HFFc6 (cell line): ENCODE data around the gene CTBS. TPM values are rescaled to one million over a fixed set of nuclear protein-coding genes. Genes with fewer than 3 reads are reported as not detected.
A peak's percentile ranks its signal among the peaks of the same experiment; 100 is the strongest.

Experiments
- DNase-seq: peaks from one replicate; pipeline ENCODE4 v3.0.0-alpha.2; 2018
- H3K27ac Mint-ChIP-seq: 2 replicates; pipeline ENCODE4 v1.8.0; 2020; ENCODE audit warnings: mild to moderate bottlenecking, mixed read lengths
- H3K27me3 Mint-ChIP-seq: 2 replicates; pipeline ENCODE4 v1.8.0; 2021; ENCODE audit warnings: mild to moderate bottlenecking, moderate library complexity, mixed read lengths; ENCODE audit not compliant: insufficient read depth
- H3K36me3 Mint-ChIP-seq: 2 replicates; pipeline ENCODE4 v1.8.0; 2021; ENCODE audit warnings: low read depth, mixed read lengths
- H3K4me1 Mint-ChIP-seq: 2 replicates; pipeline ENCODE4 v1.8.0; 2020; ENCODE audit warnings: low read depth, mixed read lengths
- H3K4me3 Mint-ChIP-seq: 2 replicates; pipeline ENCODE4 v1.8.0; 2020; ENCODE audit warnings: mild to moderate bottlenecking, moderate library complexity, mixed read lengths
- H3K9me3 Mint-ChIP-seq: 2 replicates; pipeline ENCODE4 v1.8.0; 2020; ENCODE audit warnings: mild to moderate bottlenecking, mixed read lengths
- CTCF ChIP-seq: fragments of 200-600 bp; sonication (generic); IDR thresholded peaks from 2 replicates; pipeline ENCODE4 v1.5.0; 2021; ENCODE audit warnings: antibody characterized with exemption, mild to moderate bottlenecking
- total RNA-seq, 6 experiments: library from RNA; stranded (reverse); fragmentation: NEBNext Ultra II Directional; extraction: Animal tissue kit (Norgen Biotek cat#: 25700); gene quantifications; 2 replicates in 1 of 6; 3 replicates in 5 of 6; pipeline ENCODE4 v1.2.3, GENCODE V29; 2021

The CTBS gene
- total RNA-seq, 6 experiments from 2014 or later, result 15.4 to 21.2 (median 17.8) TPM

- H3K36me3 Mint-ChIP-seq, result no peaks in the 10 kb centered on the region; the same call in 1 of the 2 replicates
- no peak overlapping the region; the same call in 1 of the 2 replicates for H3K4me3 Mint-ChIP-seq
- H3K27ac Mint-ChIP-seq, result peak overlapping the region; percentile 99
- H3K27me3 Mint-ChIP-seq, result no peaks in the 10 kb centered on the region
- TF ChIP-seq CTCF, result no peak
- no peaks in the 10 kb centered on the region; the same call in 1 of the 2 replicates for H3K9me3 Mint-ChIP-seq
- peaks cover 50% of the 10 kb centered on the region for H3K4me1 Mint-ChIP-seq
- DNase-seq, result no peak
Measured at GRCh38 chr1:84605157-84605556, 30.9 kb upstream of the CTBS start.

DNA sequence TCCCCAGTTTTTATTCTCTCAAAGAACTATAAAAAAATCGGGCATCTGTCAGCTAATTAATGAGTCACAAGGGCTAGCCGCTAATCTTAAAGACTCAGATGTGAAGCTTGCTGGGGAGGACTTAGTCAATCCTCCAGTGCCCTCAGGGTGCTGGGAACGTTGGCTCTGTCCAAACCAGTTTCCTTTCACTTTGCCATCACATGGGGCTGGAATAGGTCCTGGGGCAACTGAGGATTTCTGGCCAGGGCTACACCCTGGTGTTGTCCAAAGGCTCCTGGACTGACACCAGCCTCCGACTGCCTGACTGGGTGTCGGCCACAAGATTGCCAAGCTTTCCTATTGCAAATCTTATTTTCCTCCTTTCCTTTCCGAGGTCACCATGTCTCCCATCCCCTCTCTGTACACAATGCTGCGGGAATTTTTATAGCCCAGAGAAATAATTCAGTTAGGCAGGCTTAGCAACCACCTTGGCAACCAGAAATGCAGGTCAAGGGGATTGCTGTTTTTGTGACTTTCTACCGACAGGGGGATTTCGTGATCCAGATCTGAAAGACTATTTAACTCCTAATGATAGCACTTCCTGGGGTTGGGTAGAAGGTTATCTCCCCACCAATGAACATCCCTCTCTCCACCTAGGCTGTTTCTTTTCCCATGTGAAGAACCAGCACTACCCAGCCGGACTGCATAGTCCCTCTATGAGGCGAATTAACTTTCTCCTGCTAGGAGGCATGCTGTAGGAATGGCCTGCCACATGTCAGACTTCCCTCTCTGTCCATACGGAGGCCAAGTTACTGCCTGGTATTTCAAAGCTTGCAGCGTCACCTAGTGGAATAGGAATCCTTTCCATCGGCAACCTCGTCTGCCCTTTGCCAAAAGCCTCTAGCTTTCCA lies 29.9 kb upstream of the CTBS start:
- H3K36me3 Mint-ChIP-seq, result no peaks in the 10 kb centered on the region; the same call in 1 of the 2 replicates
- TF ChIP-seq CTCF, result peak; percentile 95
- no peaks in the 10 kb centered on the region for H3K27me3 Mint-ChIP-seq
- peaks cover 60% of the 10 kb centered on the region for H3K4me1 Mint-ChIP-seq
- peak; percentile 98 for DNase-seq
- no peaks in the 10 kb centered on the region; the same call in 1 of the 2 replicates for H3K9me3 Mint-ChIP-seq
- peak overlapping the region; percentile 97 for H3K4me3 Mint-ChIP-seq
- H3K27ac Mint-ChIP-seq, result peak overlapping the region; percentile 99

DNA sequence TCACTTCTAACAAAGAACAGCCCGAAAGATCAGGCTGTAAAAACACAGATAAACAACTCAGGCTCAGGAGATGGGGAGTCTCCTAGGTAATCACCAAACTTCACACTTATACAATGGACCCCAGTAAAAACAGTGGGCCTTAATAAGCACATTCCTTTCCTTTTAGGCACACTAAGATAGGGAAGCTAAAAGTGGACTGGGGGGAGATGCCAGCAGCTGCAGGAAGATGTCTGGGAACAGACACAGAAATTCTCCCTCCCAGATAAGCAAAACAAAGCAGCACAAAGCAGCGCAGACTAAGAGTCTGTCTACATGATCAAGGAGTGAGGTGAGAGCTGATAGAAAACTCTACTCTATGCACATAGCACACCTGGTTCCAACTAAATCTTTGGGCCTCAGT lies 29.0 kb upstream of the CTBS start:
- Mint-ChIP-seq H3K27me3 (no peaks in the 10 kb centered on the region), H3K36me3 (no peaks in the 10 kb centered on the region; the same call in 1 of the 2 replicates), H3K4me3 (peak overlapping the region; percentile 97), H3K9me3 (no peaks in the 10 kb centered on the region; the same call in 1 of the 2 replicates), H3K27ac (peak overlapping the region; percentile 99), H3K4me1 (peaks cover 69% of the 10 kb centered on the region)
- no peak for TF ChIP-seq CTCF
- DNase-seq, result peak; percentile 46

GRCh38 chr1:84600796-84601195 lies 26.6 kb upstream of the CTBS start:
- peaks cover 77% of the 10 kb centered on the region for H3K4me1 Mint-ChIP-seq
- H3K27me3 Mint-ChIP-seq, result no peaks in the 10 kb centered on the region
- DNase-seq, result no peak
- H3K4me3 Mint-ChIP-seq, result no peak overlapping the region
- H3K9me3 Mint-ChIP-seq, result no peaks in the 10 kb centered on the region; the same call in 1 of the 2 replicates
- no peak for TF ChIP-seq CTCF
- H3K27ac Mint-ChIP-seq, result peak overlapping the region; percentile 95
- no peaks in the 10 kb centered on the region; the same call in 1 of the 2 replicates for H3K36me3 Mint-ChIP-seq

- Mint-ChIP-seq H3K4me3 (peak overlapping the region; percentile 82), H3K27me3 (no peaks in the 10 kb centered on the region), H3K27ac (peak overlapping the region; percentile 95), H3K4me1 (peaks cover 64% of the 10 kb centered on the region), H3K9me3 (no peaks in the 10 kb centered on the region), H3K36me3 (0 out of 2 replicates have a peak, but pooled peaks cover 6% of the 10 kb centered on the region)
- no peak for TF ChIP-seq CTCF
- DNase-seq, result peak; percentile 85
Measured at GRCh38 chr1:84598846-84599741, 24.9 kb upstream of the CTBS start.
